GM12864 (cell line): ENCODE results near the gene KATNA1.
A peak's percentile ranks its signal among the peaks of the same experiment; 100 is the strongest.

Experiments used
- DNase-seq: peaks from one replicate; pipeline ENCODE4 v3.0.0-alpha.2; 2011; ENCODE audit warnings: low read depth
- H3K4me3 ChIP-seq: 2 replicates; pipeline ENCODE4 v1.5.1; 2011; ENCODE audit warnings: mild to moderate bottlenecking, low read depth, low read length, control low read depth
- CTCF ChIP-seq: IDR thresholded peaks from 2 replicates; pipeline ENCODE4 v1.5.1; 2011; ENCODE audit warnings: low read depth, mild to moderate bottlenecking, moderate library complexity, low read length, control low read depth, inconsistent platforms; ENCODE audit errors: missing control alignments

The KATNA1 gene

GRCh38 chr6:149563928-149564325, 84.6 kb downstream of the KATNA1 start:
- no peak for TF ChIP-seq CTCF
- DNase-seq = no peak
- H3K4me3 ChIP-seq = no peak overlapping the region

GRCh38 chr6:149563203-149563927, 85.1 kb downstream of the KATNA1 start:
- no peak for TF ChIP-seq CTCF
- no peak for DNase-seq
- no peak overlapping the region for H3K4me3 ChIP-seq

- no peak for DNase-seq
- H3K4me3 ChIP-seq = no peak overlapping the region
- peak; percentile 63 for TF ChIP-seq CTCF
Observed at GRCh38 chr6:149560736-149561135, 87.8 kb downstream of the KATNA1 start.

- no peak for DNase-seq
- no peak for TF ChIP-seq CTCF
Observed at GRCh38 chr6:149559389-149559788, 89.1 kb downstream of the KATNA1 start.

GRCh38 chr6:149558029-149558428, 90.5 kb downstream of the KATNA1 start:
- H3K4me3 ChIP-seq = no peak overlapping the region
- TF ChIP-seq CTCF = no peak
- DNase-seq = no peak

More at GRCh38 chr6:149559389-149559788, 89.1 kb downstream of the KATNA1 start:
- no peak overlapping the region for H3K4me3 ChIP-seq

- DNase-seq = no peak
- H3K4me3 ChIP-seq = no peak overlapping the region
- TF ChIP-seq CTCF = no peak
Observed at GRCh38 chr6:149551920-149552319, 96.6 kb downstream of the KATNA1 start.
